Activated T-cell treated with anti-CD3 and anti-CD28 coated beads, Interleukin-2, amount 50 U/mL, for 48 hours (primary cell): ENCODE measurements around the gene ADORA1.

Experiments
- DNase-seq, 2 experiments: peaks; one replicate each; pipeline ENCODE4 v3.0.0-alpha.2; 2020

Gene ADORA1

DNA sequence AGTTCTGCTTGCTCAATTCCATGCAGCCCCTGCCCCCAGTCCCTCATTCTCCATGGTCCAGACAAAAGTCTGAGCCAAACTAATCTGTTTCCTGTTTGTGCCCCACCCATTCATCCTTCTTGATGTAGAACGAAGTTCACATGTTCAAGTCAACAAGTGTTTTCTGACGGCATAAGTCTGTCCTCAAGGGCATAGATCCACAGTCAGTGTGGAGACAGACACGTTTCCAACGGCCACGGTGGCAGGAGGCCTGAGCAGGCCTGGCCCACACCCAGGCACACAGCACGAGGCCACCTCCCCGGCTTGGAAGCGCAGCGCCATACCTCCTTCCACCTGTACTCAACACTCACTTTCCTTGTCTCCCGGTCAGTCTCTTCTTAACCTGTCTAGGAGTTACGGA is 16.1 kb downstream of the ADORA1 start:
- no peak for DNase-seq

DNA sequence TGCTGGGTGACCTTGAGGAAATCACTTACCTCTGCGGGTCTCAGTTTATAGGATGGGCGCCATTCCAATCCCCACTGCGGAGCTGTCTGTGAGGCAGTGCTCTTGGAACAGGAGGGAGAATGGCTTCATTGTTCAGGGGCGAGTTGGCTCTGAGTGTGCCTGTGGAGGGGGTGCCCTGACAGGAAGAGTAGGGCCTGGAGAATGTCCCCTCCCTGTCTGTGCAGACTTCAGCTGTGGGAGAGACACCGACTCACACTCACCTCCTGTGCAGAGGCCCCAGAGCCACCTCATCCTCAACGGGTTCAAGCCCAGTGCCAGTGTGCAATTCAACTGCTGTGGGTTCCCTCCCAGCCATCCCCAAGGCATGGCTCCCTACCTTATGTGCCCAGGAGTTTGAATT is 17.1 kb downstream of the ADORA1 start:
- no peak for DNase-seq

DNA sequence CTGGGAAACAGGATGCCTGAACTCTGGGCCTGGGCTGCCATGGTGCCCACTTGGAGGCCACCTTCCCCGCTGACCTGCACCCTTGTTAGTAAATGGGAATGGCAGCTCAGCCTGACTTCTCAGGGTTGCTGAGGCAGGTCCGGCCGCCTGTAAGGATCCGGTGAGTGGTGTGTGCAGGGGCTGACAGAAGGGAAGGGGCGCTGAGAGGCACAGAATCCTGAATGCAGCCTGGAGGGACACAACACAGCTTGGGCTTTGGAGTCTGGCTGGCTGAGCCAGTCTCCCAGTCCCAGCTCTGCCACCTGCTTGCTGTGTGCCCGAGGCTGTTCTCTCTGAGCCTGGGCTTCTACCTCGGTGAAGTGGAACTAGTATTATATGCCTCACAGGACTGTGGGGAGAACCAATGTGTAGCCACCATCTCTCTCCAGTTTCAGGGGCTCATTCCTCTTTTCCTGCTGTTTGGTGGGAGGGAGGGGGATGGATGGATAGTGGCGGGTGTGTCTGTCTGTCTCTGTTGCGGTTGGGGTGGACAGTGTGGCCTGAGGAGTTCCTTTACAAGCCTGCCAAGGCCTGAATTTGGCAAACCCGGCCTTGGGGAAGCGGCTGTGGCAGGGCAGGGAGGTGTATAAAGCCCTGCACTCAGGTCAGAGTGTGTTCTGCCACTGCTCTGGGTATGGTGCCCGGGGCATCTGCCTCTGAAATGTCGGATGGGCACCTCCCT is 18.0 kb downstream of the ADORA1 start:
- no peak for DNase-seq

DNA sequence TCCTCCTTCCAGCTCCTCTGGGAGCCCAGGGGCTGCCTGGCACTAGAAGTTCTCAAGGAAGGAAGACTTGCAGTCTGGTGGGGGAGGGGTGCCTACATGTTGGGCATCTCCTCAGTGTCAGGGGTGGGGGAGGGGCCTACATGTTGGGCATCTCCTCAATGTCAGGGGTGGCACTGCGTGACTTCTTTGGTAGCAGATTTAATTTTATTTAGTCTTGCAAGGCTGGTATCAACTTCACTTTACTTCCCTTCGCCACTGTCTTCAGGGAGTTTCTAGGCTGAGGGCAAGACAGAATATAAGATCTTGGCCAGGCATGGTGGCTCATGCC is 18.5 kb downstream of the ADORA1 start:
- DNase-seq, result no peak

DNA sequence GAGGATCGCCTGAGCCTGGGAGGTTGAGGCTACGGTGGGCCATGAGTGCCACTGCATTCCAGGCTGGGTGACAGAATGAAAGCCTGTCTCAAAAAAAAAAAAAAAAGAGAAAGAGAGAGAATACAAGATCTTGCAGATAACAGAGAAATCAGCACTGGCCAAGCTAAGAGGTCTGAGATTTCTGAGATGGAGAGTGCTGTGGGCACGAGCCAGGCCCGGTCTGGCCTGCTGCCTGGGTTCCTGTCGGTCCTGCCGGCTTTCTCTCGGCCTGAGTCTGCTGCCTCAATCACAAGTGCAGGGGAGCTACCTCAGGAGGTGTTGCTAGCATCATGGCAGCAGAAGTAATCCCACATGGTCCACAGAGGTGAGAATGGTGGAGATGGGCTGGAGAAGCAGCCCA is 19.0 kb downstream of the ADORA1 start:
- DNase-seq, result no peak

DNA sequence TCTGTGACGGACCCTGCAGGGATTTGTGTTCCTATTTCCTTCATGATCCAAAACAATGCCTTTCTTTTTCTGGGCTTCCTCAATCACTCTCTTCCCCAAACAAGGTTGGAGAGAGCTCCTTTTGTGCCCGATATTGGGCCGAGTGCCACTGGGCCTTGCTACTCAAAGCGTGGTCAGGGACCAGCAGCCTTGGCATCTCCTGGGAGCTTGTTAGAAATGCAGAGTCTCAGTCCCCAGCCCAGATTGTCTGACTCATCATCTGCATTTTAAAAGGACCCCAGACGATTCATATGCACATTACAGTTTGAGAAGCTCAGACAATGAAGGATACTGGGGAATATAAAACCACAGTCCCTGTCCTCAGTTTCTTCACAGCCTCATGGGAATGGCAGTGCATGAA is 19.9 kb downstream of the ADORA1 start:
- DNase-seq, result no peak

DNA sequence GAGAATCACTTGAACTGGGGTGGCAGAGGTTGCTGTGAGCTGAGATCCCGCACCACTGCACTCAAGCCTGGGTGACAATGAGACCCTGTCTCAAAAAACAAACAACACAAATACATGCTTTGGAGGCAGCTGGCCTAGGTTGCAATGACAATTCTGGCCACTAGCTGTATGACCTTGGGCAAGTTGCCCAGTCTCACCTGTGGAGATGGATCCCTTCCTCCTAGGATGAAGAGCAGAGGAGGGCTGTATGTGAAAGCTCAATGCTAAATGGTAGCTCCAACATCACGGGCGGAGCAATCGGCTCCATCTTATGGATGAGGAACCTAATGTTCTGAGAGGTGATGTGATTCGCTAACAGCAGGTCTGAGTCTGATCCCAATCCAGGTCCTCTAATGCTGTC is 20.6 kb downstream of the ADORA1 start:
- no peak for DNase-seq

DNA sequence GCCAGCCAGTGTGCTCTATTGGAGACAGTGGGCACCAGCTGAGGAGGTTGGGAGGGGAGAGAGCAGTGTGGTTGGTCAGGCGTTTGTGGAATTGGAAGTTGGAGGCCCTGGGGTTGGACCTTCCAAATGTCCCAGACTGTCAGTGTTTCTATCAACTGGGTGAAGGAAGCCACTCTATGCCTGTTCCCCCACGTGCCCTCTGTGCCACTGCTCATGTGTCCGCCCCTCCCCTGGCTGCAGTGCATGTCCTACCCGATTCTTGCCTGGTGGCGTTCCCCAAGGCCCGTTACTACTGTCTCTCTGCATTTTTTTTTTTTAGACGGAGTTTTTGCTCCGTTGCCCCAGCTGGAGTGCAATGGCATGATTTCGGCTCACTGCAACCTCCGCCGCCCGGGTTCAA is 21.1 kb downstream of the ADORA1 start:
- DNase-seq, result no peak

DNA sequence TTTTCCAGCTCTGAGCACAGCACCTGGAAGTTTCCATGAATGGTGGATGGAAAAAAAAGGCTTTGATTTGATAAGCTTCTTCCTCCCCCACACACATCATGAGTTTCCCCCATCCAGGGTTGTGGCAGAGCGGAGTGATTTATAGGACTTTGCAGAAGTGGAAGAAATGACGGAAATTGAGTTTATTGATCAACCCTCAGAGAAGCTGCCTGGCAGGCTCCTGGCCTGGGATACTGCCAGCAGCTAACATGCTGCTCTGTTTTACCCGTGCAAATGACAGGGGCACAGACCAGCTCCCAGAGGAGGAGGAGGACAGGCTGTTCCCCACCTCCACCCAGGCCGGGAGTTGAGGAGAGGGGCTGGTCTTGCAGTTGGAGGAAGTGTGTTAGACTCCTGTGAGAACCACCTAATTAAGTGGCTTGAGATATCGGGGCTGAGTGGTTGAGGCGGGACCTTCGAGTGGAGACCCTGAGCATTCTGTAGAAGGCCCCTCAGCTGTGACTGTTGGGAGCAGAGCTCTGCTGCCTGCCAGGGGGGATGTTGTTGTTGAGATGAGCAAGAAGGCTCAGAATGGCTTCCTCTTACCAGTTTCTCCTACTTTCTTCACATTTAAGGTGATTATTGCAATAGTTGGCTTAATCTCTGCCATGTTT is 21.8 kb downstream of the ADORA1 start:
- no peak for DNase-seq

DNA sequence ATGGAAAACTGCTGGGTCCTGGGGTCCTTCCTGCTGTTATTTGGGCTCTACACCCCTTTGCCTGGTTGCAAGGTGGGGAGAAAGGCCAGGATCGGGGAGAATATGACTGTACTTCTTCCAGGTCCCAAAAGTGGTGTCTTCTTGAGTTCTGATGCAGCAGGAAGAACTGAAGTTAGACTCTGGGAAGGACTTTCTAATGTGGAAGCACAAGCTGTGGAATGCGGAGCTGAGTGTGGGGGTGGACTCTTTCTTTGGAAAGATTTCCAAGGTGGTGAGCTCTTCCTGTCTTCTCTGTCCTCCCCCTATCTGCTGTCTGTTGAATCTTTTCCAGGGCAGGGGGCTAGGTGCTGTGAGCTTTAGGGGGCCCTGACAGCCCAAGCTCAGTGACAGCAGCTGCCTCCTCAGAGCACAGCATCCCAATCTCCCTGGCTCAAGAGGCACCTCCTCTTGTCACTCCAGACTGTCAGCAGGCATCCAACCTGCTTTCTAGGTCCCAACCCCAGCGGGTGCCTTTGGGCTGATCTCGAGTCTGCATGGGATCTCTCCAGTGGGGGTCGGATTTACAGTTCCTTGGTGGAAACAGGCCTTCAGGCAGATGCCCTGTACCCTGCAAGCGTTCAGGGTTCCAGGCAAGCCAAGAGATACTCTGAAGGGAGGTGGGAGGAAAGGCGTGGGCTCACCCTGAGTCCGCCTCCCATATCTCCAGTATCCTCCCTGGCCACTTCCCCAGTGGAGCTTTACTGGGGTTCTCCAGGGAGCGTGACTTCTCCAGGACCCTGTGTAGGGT is 23.2 kb downstream of the ADORA1 start:
- DNase-seq, result no peak

DNA sequence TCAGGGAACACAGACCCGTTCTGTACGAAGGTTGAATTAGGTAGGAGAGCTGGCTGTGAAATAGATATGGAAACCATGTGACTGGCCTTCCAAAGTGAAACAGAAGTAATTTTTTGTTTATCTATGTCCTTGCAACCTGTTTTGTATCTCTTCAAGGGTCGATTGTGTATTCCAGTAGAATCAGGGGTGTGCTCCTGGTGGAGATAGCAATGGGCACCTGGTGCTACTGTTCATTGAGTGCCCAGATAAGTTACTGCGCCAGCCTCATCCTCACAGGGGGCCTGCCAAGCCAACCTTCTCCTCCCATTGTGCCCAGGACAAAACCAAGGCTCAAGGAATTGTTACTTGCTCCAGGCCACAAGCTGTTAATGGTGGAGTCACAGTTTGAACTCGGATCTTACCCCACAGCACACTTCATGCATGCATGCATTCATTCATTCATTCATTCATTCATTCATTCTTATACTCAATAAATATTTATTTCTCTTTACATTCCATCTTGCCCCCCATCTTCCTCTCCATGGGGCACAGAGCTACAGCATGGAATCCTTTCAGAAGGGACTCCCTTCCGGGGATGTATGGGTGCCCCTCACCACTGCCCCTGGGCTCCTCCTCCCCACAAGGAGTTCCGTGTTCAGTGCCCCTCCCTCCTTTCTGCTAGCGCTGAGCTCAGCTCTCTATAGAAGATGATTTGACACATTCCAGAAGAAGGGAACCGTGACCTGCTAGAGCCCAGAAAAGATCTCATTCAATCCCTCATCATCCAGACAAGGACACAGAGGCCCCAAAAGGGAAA is 24.0 kb downstream of the ADORA1 start:
- no peak for DNase-seq

DNA sequence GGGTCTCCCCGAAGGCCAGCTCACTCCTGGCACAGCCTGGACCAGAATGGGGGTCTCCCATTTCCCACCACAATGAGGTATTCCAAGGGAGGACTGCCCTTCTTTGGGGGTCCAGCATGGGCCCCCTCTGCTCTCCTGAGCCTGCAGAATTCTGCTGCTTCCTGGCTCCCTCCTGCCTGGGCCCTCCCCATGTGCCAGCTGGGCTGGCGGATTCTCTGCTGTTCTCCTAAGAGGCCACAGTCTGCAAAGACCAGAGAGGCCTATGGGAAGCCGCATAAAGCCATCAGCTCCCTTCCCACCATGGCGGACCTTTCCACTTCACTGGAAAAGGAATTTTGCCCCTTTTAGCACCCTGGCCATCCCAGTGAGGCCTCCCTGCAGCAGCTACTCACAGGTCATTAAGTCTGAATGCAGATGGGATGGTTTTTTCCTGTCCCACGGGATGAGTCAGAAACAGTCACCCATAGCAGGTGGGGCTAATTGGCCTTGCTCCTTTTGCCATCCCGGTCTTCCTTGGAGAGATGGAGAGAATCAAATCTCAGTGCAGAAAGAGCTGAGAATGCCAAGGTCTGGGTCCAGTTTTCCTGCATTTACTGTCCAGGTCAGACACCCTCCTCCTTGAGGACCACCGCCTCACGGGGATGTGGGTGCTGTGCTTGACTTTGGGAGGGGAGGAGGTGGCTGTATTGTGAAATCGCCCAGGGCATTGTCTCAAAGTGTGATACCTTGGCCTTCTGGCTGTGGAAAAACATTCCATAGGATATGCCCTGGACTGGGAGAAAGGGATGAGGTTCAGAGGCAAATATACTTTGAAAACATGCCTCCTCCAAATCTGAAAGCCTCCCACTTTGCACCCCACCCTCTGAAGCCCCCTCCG is 24.9 kb downstream of the ADORA1 start:
- no peak for DNase-seq

DNA sequence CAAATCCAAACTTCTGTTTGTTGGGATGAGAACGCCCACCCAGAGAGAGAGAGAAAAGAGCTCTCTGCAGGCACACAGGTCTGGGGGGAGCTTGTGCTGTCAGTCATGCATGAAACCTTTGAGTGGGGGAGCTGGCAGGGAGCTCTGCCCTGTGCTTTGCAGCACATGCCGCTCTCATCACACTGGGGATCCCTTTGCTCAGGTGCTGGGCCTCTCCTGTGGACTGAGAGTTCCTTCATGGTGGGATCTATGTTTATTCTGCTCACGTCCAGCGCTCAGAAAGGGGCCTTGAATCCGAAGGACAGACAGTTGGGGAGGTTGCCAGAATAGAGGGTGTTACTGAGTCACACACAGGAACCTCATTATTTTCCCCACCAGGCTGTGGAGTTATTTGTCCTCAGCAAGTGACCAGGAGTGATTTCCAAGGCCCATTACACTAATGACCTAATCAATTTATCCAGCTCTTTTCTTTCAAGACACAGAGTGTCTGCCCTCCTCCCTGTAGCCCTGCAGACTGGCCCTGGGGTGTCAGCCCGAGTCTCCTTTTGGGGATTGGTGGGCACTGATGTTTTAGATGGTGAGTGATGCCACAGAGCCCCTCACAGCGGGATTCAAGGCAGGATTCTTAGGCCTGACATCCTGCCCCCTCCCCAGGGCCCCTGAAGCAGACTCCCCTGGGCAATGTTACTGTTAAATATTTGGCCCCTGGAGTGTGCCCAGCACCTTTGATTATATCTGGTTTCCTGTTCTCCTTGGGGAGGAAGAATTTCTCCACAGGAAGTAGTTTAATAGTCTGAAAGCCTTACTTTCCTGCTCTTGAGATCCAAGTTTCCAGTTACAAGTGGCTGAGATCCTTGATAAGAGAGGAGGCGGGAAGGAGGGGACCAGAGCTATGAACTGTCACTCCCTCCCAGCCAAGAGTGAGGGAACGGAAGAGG is 25.8 kb downstream of the ADORA1 start:
- no peak for DNase-seq

DNA sequence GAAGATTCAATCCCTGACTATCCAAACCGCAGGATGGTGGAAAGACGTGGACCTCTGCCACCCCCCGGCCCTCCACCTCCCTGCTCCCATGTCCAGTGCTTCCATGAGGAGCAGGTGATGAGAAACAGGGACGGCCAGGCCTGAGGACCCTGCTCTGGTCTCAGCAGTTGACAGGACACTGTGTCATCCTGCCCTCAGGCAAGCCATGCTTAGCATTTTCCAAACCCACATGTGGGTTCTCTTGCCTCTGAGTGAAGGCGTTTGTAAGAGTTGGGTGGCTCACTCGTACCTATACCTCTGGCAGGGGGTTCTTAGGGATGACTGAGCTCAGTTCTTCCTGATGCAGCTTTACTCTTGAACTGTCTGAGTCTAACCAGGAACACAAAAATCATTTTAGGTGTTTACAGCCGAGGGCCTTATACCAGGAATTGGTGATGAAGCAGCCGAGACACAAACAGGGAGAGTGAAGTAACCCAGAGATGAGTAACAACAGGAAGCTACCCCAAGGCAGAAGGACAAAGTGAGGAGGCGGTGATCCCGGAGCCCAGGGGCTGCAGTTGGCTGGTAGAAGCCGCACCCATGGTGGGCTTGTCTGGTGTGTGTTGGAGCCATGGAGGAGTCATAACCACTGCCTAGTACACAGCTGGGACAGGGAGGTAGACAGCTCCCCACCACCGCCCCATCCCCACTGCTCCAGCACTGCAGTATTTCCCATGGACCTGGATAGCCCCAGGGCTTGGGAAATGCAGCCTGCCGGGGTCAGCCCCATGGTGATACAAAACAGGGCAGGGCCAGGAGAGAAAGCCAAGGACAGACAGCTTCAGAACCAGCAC is 26.7 kb downstream of the ADORA1 start:
- DNase-seq, result no peak

DNA sequence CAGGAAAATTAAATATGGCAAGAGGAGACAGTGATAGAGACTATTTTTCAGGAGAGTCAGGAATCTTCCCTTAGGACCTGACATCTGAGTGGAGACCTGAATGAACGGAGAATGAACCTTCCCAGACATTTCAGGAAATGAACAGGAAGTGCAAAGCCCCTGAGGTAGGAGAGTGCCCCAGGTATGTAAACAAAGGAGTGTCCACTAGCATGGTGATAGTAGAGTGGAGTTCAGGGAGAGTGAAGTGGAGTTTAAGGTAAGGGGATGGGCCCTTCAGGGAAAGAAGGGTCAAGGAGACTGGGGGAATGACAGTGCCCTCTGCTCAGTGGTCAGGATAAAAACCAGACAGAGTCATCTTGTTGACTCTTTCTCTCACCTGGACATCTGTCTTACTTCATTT is 28.8 kb downstream of the ADORA1 start:
- DNase-seq, result no peak

DNA sequence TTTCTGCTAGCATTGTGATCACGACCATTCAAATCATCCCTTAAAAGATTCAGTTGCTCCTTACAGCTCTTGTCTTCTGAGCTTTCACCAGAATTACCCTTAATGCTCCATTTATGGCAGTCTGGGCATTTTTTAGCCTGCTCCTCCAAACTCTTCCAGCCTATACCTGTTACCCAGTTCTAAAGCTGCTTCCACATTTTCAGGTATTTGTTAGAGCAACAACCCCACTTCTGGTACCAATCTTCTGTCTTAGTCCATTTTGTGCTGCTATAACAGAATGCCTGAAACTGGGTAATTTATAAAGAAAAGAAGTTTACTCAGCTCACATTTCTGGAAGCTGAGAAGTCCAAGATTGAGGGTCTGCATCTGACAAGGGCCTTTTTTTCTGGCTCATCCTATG is 30.9 kb downstream of the ADORA1 start:
- DNase-seq, result no peak

DNA sequence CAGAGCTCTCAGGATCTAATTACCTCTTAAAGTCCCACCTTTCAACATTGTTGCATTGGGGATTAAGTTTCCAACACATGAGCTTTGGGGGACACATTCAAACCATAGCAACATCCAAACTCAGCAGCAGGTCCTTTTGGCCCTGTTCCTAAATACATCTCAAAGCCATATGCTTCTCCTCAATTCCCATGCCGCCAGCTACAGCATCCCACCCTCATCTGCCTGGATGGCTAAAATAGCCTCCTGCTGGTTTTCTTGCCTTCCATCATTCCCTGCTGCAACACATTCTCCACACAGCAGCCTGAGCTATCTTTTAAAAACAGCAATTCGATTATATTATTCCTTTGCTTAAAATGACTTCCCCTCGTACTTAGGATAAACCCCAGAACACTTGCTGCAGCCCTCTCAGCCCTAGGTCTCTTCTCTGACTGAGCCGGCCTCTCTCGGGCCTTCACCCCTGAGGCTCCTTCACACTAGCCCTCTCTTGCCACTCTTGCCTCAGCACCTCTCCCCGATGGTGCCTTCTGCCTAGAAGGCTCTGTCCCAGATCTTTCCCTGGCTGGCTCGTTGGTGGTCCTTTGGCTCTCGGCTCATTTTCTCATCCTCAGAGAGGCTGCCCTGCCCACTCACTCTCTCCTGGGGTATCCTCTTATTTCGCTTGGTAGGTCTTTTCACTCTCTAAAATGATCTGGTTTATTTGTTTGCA is 31.6 kb downstream of the ADORA1 start:
- DNase-seq, result no peak

DNA sequence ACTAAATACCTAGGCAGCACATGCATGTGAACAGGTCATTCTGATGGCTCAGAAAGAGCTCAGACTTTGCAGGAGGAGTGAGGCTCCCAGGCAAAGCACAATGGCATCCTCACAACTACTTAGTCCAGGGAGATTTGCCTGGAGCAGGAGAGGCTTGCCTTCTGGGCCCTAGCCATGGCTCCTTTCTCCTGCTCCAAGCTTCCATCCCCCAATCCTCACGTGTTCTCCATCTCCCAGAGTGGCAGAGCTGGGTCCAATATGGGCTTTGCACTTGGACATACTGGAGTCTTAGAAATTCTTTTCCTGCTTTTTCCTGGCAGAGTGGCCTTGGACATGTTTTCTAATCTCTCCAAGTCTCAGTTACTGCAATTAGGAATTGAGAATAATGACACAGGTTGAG is 32.3 kb downstream of the ADORA1 start:
- no peak for DNase-seq

DNA sequence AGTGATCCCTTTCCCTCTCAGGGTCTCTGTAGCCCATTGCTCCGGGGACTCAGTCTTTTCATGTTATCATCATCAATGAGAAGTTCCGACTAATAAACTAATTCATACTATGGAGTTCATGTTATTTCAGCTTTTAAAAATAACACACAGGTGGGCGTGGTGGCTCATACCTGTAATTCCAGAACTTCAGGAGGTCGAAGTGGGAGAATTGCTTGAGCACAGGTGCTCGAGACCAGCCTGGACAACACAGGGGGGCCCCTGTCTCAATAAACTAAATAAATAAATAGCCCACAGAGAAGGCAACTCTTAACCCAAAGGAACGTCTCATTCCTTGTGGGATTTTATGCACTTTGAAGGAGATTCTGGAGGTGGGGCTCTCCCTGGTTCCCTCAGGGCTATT is 33.6 kb downstream of the ADORA1 start:
- DNase-seq, result no peak

DNA sequence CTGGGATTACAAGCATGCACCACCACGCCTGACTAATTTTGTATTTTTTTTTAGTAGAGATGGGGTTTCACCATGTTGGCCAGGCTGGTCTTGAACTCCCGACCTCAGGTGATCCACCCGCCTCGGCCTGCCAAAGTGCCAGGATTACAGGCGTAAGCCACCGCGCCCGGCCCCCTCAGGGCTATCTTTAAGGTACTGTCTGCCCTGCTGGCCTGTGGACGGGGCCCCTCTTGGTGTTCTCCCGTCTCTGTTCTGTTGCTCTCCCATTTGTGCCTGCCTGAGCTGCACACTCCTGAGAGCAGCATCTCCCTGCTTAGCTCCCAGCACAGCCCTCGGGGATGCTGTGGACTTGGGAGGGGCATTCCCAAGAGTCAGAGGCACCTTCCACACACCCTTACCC is 34.2 kb downstream of the ADORA1 start:
- DNase-seq, result no peak
